HG02623 (cell line): ENCODE data around the gene STIM2.
"Not testable (repeated sequence)": the region's sequence is repeated elsewhere in the genome, so short reads cannot be mapped to it uniquely, and the experiment has no call there.

ENCODE experiments used
- ATAC-seq: cut with Tn5 transposase; IDR thresholded peaks from one replicate; pipeline ENCODE4 v1.9.1; 2021; ENCODE audit warnings: moderate library complexity; ENCODE audit not compliant: unreplicated experiment

The STIM2 gene

DNA sequence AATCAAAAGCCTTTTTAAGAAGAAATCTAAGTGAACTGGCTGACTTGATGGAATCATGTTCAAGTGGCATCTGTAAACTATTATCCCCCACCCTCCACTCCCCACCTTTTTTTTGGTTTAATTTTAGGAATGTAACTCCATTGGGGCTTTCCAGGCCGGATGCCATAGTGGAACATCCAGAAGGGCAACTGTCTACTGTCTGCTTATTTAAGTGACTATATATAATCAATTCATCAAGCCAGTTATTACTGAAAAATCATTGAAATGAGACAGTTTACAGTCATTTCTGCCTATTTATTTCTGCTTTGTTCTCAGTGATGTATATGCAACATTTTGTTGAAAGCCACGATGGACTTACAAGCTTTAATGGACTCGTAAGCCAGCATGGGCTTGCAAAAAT, 162.3 kb downstream of the STIM2 start:
- ATAC-seq = no peak

DNA sequence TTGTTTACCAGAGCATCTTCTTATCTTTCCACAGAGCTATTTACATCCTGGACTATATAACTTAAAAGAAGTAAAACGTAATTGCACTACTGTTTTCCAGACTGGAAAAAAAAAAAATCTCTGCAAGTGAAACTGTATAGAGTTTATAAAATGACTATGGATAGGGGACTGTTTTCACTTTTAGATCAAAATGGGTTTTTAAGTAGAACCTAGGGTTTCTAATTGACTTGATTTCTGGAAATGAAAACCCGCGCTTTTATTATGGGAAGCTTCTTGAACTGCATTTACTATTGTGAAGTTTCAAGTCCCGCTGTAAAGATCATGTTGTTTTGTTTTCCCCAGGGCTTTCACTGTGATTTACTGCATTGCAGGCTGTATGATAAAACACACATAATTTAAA, 162.7 kb downstream of the STIM2 start:
- no peak for ATAC-seq

DNA sequence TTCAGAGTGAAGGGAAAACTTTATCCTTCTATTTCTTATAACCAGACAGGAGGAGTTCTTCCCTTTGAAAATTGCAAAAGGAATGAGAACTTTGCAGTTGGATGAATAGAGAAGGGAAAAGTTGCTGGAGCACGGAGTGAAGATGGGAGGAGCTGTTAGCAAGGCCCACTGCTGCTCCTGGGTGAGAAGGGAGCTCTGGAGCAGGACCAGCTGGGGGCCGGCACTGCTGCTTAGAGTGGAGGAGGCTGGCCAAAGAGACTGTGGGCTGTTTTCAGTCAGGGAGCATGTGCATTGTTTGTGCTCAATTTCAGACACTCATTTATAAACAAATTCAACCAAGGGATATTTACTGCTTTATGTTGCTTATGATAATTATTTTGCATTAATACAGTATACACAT, 164.2 kb downstream of the STIM2 start:
- no peak for ATAC-seq

DNA sequence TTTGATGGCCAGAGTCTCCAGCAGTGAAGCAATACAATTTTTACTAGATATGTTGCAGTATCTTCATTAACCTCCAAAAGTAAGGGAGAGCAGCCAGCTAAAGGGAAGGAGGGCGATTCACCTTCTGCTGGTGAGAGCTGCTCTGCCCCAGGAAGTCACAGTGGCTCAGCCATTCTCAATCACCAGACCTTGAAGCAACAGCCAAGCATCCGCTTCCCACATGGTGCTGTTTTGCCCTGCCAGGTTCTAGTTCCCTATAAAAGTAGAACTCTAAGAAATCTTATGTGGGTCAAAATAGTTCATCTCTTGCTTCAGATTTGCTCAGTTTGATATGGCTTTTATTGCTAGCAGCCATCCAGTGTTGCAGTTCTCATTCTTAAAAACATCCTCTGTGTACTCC, 166.8 kb downstream of the STIM2 start:
- no peak for ATAC-seq

DNA sequence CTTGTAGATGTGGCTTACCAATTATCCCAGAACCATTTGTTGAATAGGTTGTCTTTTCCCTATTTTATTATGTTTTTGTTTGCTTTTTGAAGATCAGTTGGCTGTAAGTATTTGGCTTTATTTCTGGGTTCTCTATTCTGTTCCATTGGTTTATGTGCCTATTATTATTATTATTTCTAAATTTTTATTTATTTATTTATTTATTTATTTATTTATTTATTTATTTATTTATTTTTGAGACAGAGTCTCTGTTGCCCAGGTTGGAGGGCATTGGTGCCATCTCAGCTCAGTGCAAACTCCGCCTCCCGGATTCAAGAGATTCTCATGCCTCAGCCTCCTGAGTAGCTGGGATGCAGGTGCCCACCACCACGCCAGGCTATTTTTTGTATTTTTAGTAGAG, 174.5 kb downstream of the STIM2 start:
- not testable (repeated sequence) for ATAC-seq

DNA sequence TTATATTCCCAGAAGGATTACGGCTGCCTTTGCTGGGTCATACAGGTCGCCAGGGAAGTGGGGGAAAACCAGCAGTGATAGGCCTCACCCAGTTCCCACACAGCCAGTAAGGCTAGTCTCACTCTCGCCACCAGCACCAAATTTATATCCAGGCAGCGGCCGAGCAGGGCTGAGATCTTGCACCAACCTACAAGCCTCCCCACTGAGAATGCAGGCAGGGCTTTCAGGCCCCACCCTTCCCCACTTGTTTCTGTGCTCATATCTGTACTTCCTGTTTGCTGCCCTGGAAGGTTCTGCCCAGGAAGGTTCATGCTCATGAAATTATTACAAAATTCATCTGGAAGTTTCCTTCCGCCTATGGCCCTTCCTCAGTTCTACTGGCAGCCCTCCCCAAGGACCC, 179.7 kb downstream of the STIM2 start:
- ATAC-seq = no peak

DNA sequence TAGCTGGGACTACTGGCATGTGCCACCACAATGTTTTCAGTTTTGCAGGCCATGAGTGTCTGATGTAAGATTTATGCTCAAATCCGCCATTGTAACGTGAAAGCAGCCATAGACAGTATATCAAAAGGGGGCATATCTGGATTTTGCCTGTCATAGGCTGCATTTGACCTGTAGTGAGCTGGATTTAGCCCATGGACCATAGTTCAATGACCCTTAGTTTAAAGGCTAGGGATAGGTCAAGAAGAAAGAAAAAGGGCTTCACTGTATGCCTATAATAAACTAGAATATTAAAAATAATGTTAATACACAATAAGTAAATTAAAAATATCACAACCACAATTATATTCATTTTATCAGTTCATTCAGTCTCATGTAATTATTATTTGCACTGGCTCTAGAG, 181.8 kb downstream of the STIM2 start:
- no peak for ATAC-seq

DNA sequence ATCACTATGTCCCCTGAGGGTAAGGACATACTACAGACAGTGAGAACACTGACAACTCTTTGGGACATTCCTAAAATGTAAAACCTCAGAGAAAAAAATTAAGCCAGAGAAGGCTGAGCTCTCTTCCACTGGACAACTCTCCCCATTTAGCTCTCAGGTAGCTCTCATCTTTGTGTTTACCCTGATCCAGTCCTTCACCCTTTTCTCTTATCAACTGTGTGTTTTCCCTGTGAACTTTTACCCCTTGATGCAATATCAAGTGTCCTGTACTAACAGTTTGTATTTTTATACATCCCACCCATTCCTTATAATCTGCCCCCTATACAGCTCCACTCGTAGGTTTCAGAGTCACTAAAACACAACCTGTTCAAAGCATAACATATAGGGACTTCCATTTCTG, 182.6 kb downstream of the STIM2 start:
- ATAC-seq = no peak

DNA sequence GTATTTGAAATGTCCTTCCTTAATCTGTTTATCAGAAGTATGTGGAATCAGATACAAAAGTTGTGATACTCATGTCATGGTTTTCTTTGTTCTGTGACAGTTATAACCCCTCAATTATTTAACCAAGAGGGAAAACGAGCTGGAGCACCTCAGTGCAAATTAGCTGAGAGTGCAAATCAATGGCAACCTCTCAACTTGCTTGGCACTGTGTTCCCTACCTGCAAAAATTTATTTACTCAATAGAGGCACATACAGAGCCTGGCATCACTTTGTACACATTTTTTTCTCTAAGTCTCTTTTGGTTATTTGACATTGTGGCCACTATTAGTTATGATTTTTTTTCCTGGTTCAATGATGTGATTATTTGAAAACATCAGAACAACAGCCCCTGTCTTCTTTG, 186.2 kb downstream of the STIM2 start:
- no peak for ATAC-seq

DNA sequence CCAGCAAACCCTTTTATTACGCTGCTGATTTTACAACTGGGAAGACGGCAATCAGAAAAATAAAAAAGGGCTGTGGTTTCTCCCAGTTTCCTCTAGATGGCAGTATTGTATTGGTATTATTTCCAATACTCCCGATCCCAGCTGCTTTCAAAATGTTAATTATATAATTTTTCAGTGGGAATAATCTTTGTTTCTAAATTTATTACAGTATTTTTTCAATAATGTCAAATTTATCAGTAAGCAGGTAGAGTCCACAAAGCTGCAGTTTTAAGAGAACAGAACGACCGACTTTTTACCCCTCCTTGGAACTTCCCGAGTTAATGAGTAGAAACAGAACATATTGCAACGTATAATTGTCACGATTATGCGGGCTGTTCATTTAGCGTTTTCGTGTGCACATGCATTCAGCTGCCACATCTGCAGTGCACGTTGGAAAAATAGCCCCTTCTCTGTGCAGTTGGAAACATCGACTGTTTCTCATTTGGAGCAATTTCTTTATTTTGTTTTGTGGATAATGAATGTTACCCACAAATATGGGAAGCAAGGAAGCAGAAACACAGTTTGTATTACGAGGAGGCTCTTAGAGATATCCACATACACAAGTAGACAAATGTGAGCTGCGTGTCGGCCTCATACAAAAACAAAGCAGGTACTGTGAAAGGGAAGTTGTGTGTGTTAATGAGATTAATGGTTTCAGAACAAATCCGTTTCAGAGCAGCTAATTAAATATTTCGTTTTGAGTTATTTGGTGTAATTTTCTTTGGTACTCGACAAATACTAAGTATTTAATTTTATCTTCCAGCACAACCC, 188.0 kb downstream of the STIM2 start:
- no peak for ATAC-seq

DNA sequence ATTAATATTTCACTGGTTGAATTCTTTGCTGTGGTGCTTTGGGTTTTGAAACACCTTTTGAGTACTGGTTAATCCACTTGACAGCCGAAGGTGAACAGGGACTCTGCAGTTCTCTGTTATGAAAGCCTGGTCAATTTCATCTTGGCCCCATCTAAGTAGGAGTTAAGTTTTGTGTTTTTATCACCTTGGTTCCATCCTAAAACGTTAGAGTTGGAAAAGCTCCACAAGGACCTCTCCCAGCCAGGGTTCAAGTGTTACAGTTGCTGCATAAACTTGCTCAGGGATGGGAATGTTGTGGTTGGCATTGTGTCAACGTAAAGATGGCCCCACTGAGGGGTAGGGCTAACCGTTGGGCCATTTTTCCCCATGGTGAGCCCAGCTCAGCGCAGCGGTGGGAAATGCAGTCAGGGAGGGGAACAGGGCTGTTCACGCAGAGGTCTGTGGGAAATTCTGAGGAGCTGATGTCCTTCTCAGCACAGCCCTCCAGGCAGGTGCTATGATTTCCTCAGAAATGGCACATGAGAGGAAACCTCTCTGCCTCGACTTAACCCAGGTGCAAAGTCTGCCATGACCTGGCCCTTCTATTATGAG, 188.7 kb downstream of the STIM2 start:
- no peak for ATAC-seq

DNA sequence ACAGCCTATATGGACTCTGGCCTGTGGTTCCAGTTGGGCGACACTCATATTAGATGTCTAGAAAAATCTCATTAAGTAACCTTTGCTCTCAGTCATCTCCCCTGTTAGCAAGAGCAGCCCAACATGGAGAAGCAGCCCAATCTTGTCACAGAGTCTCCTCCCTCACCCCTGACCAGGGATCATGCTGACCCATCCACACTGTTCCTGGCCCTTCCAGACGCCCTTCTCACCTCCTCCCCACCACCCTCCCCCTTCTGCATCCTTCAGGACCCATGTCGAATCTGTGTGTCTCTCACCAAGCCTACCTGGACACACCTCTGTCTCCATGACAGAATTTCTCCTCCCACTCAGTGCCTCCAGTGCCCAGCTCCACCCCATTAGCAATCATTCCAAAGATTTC, 190.1 kb downstream of the STIM2 start:
- ATAC-seq = no peak

DNA sequence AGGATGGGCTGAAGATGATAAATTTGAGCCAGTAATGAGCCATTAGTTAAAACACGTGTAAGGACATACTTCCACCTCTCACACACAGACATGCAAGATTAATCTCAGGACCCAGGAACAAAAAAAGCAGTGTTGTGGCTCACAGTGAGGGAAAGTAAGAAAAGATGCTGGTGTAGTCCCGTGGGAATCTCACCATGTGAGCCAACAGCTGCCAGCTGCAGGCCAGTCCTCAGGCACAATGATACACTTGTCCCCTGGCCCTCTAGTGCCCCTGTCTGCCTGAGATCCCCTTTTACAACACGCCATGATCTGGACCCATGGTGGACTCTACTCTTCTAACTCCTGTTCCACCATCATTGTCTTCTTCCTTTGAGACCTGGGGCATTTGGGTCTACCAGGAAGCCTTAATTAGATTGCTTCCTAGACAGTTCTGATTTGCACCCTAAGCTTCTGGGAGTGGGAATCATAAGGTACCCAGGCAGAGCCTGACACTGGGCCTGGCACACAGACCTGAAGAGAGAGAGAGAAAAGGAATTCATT, 194.7 kb downstream of the STIM2 start:
- ATAC-seq = no peak

DNA sequence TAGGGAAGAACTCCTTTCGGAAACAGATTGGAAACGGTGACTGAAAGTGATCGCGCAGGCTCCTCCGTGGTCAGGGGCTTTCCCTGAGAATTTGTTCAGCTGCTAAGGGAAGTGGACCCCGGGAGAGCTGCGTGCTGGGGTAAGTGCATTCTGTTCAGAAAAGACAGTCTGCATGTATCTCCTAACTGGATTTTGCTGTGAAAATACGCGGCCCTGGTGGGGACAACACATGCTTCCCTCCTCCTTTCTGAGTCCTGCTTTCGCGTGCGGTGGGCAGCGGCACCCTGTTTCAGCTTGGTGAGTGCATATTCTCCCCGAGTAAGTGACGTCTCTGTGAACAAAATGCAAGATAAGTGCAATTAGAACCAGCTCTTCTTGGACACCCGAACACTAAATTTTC, 195.6 kb downstream of the STIM2 start:
- ATAC-seq = no peak

DNA sequence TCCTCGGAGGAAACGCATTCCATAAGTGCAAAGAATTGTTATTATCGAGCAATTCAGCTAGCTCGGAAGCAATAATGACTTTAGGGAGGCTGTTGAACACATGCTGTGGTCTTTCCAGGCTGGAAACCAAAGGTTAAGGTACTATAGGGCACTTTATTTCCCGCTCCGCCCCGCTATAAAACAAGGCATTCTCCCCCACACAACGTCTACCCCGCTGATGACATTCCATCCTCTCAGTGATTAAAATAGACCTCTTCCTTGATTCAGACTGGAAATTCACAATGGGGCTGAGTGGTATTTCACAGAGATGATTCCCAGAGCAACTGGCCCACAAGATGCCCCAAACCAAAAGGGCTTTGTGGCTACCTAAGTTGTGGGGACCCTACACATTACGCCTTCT, 196.4 kb downstream of the STIM2 start:
- no peak for ATAC-seq

DNA sequence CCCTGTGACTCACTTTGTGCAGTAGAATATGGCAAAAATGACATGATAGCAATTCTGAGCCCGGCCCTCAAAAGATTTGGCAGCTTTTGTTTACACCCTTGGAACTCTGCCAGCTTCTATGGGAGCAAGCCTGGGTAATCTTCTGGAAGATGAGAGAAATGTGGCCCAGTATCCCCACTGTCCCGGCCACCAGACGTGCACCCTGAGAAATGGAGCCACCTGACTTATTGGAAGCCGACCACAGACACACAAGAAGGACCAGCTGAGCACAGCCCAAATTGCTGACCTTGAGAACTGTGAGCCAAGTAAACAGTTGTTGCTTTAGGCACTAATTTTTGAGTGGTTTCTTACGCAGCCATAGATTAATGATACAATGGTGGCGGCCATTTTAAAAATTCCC, 197.0 kb downstream of the STIM2 start:
- ATAC-seq = no peak

DNA sequence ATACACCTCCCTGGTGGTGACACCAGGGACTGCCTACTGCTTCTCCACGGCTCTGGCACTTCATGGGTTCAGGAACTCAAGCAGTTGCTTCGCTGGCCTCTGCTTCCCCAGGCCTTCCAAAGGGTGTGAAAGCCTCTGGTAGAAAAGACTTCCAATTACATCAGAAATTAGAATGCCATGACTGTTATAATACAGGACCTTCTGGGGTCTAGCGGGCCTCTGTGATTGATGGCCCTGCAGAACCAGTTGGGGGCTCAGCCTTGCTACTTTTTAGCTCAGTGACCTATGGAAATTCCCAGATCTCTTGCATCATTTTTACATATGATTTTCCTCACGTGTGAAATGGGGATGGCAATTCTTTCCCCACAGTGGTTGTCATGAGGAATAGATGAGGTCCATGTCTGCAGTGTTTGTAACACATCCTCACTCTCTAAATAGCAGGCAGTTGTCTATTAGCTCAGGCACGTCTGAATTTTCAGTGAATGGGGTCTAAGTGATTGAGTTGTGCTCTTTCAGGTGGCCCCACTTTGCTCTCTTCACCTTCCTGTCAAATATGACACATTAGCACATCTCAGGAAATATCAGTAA, 198.3 kb downstream of the STIM2 start:
- no peak for ATAC-seq

DNA sequence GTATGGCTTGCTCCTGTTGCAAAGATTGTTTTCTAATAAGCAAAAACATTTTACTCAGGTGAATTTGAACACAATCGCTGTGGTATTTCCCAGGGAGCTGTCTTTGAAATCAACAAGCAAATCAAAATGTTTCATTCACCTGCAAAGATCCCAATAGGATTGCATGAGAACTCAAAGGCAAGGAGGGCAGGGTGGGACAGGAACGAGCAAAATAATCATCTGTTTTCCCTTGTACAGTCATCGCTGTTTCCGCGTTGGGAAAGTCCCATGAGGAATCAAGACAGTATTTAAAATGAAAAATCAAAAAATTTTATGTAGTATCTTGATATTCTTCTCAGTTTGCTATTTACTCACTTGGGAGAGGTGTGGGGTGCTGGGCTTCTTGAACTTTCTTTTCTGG, 198.8 kb downstream of the STIM2 start:
- no peak for ATAC-seq

DNA sequence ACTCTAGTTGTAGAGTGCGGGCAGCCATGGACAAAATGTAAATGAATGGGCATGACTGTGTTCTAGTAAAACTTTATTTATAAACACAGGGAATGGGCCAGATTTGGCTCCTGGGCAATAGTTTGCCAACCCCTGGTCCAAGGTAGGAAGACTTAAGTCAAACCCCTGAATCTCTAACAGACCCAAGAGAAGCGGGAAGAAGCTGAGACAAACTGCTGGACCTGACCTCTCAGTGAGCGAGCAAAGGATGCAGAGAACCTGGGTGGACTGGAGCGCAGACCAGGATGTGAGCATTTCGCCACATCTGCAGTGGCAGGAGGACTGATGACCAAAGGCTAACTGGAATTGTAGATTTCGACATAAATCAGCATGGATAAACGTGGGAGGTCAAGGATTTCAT, 201.6 kb downstream of the STIM2 start:
- no peak for ATAC-seq

DNA sequence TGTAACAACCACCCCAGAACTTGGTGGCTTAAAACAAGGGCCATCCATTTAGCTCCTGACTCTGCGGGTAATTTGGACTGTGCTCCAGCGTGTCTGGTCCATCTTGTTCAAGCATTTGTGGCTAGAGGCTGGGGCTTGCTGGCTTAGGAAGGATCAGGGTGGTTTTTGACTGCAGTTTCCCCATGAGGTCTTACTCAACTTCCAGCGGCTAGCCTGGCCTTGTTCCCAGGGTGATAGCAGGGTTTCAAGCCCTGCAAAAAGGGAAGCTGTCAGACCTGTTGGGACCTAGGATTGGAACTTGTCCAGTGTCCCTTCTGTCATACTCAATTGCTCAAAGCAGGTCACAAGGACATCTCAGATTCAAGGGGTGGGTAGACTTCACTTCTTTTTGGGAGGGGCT, 205.9 kb downstream of the STIM2 start:
- ATAC-seq = no peak

DNA sequence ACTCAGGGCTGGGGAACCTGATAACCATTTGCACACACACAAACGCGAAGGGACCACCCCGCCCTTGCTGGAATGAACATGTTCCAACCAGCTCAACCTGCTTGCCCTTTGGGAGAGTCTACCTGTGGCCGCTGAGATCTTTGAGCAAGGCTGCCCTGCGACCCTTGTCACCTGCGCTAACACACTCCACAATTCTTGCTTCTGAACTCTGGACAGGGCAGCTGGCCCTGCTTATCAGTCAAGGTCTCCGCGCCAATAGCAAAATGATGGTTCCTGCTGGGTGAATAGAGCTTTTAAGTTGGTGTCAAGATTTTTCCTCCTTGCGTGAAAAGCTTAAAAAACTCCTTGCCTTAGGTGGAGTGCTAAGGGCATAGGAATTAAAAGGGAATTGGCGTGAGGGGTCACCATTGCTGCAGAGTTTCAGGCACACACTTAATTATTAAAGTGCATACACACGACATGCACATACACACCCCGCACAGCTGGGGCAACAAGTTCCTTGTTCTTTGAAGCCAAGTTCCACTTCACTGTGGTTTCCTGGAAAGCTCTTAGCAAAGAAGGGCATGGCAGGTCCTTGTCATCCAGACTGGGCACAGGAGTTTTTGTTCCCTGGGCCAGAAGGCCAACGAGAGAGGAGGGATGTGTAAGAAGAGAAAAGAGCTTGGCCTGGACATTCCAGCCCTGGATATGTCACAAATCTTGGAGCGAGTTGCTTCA, 207.7 kb downstream of the STIM2 start:
- ATAC-seq = no peak
